Fibroblast of lung (primary cell): ENCODE measurements around the gene HABP2. TPM values are rescaled to one million over a fixed set of nuclear protein-coding genes. Genes with fewer than 3 reads are reported as not detected.

ENCODE experiments used
- DNase-seq, 2 donors: peaks; one replicate each; pipeline versions ENCODE4 v3.0.0 to v3.0.0-alpha.2; 2010; ENCODE audit warnings: low read depth in 2 of 2
- H2AFZ ChIP-seq: 2 replicates; pipeline ENCODE4 v1.5.1; 2012; ENCODE audit warnings: low read length, control low read depth, inconsistent platforms
- H3K27ac ChIP-seq: 2 replicates; pipeline ENCODE4 v1.5.1; 2011; ENCODE audit warnings: low read length, control low read depth; ENCODE audit not compliant: insufficient read depth
- H3K27me3 ChIP-seq: 2 replicates; pipeline ENCODE4 v1.5.1; 2011; ENCODE audit warnings: mild to moderate bottlenecking, low read length; ENCODE audit not compliant: control insufficient read depth, insufficient read depth
- H3K36me3 ChIP-seq: 2 replicates; pipeline ENCODE4 v1.5.1; 2011; ENCODE audit warnings: low read length; ENCODE audit not compliant: control insufficient read depth, insufficient read depth
- H3K4me1 ChIP-seq: 2 replicates; pipeline ENCODE4 v1.5.1; 2011; ENCODE audit warnings: low read length; ENCODE audit not compliant: control insufficient read depth, insufficient read depth; ENCODE audit errors: extremely low read depth
- H3K4me2 ChIP-seq: 2 replicates; pipeline ENCODE4 v1.5.1; 2011; ENCODE audit warnings: low read length, control low read depth; ENCODE audit not compliant: insufficient read depth; ENCODE audit errors: extremely low read depth
- H3K4me3 ChIP-seq, 4 experiments: fragments of 200-600 bp in 1 of 4; sonication (generic) in 1 of 4; replicated peaks in 1 of 4; 2 replicates each; pipeline ENCODE4 v1.5.1; 2011 to 2016; ENCODE audit warnings: low read length in 4 of 4, low read depth in 3 of 4, mild to moderate bottlenecking in 3 of 4, control low read depth in 2 of 4, inconsistent platforms in 1 of 4, mixed read lengths in 1 of 4; ENCODE audit not compliant: insufficient read depth in 1 of 4; ENCODE audit errors: control extremely low read depth in 1 of 4
- H3K79me2 ChIP-seq: 2 replicates; pipeline ENCODE4 v1.5.1; 2012; ENCODE audit warnings: mild to moderate bottlenecking, low read length, inconsistent platforms; ENCODE audit not compliant: control insufficient read depth, insufficient read depth
- H3K9ac ChIP-seq: 2 replicates; pipeline ENCODE4 v1.5.1; 2011; ENCODE audit warnings: mild to moderate bottlenecking, low read length, control low read depth; ENCODE audit not compliant: insufficient read depth
- H3K9me3 ChIP-seq: 2 replicates; pipeline ENCODE4 v1.5.1; 2012; ENCODE audit warnings: low read depth, low read length; ENCODE audit not compliant: control insufficient read depth, insufficient read depth
- H4K20me1 ChIP-seq: 2 replicates; pipeline ENCODE4 v1.5.1; 2011; ENCODE audit warnings: low read length; ENCODE audit not compliant: control insufficient read depth, insufficient read depth; ENCODE audit errors: extremely low read depth
- CTCF ChIP-seq, 2 donors: IDR thresholded peaks in 1 of 2; conservative IDR thresholded peaks in 1 of 2; 1 replicate in 1 of 2; 2 replicates in 1 of 2; pipeline ENCODE4 v1.5.1; 2011 to 2012; ENCODE audit warnings: low read length in 2 of 2, control low read depth in 1 of 2, inconsistent platforms in 1 of 2, low read depth in 1 of 2, mild to moderate bottlenecking in 1 of 2
- EZH2 ChIP-seq: IDR thresholded peaks from 2 replicates; pipeline ENCODE4 v1.5.1; 2012; ENCODE audit warnings: low read length, control low read depth, mild to moderate bottlenecking; ENCODE audit errors: missing control alignments
- polyA plus RNA-seq, 2 donors: library from polyadenylated mRNA; depleted of rRNA in 1 of 2; stranded (reverse) in 1 of 2; unstranded in 1 of 2; fragments of >200 nt; gene quantifications; 2 replicates each; pipeline ENCODE4 v1.2.1, GENCODE V29; 2011 to 2012; ENCODE audit warnings: missing spikeins in 1 of 2
- total RNA-seq: library from RNA; depleted of rRNA; stranded (reverse); fragments of >200 nt; gene quantifications from 2 replicates; pipeline ENCODE4 v1.2.1, GENCODE V29; 2014

HABP2 gene
- total and polyA plus RNA-seq, 2 donors (not counting 1 experiment from before 2014, with no cell fraction given): not detected

GRCh38 chr10:113555245-113555644 is 2.4 kb downstream of the HABP2 start:
- Histone ChIP-seq H2AFZ (no peak overlapping the region), H3K9ac (no peak overlapping the region), H3K4me1 (no peaks in the 10 kb centered on the region), H3K27me3 (peaks cover 2% of the 10 kb centered on the region), H3K27ac (no peak overlapping the region), H3K4me3 (no peak overlapping the region), H3K4me2 (no peak overlapping the region), H3K36me3 (no peaks in the 10 kb centered on the region), H3K9me3 (no peaks in the 10 kb centered on the region), H4K20me1 (no peaks in the 10 kb centered on the region), H3K79me2 (no peaks in the 10 kb centered on the region)
- no peak for DNase-seq
- TF ChIP-seq EZH2 (no peak), CTCF (conservative IDR thresholded peaks at IDR 0.05 in 1 of 2, IDR thresholded peaks at IDR 0.05 in 1 of 2; ENCODE audit: low read depth in 1 of 2, low read length in 2 of 2) (no peak)

GRCh38 chr10:113555751-113556150 is 2.9 kb downstream of the HABP2 start:
- Histone ChIP-seq H3K36me3 (no peaks in the 10 kb centered on the region), H3K4me3 (no peak overlapping the region), H4K20me1 (no peaks in the 10 kb centered on the region), H3K27me3 (peaks cover 2% of the 10 kb centered on the region), H3K9me3 (no peaks in the 10 kb centered on the region), H3K79me2 (no peaks in the 10 kb centered on the region), H3K9ac (no peak overlapping the region), H2AFZ (no peak overlapping the region), H3K27ac (no peak overlapping the region), H3K4me2 (no peak overlapping the region), H3K4me1 (no peaks in the 10 kb centered on the region)
- no peak for DNase-seq
- TF ChIP-seq CTCF (conservative IDR thresholded peaks at IDR 0.05 in 1 of 2, IDR thresholded peaks at IDR 0.05 in 1 of 2; ENCODE audit: low read depth in 1 of 2, low read length in 2 of 2) (no peak), EZH2 (no peak)

- H3K27ac ChIP-seq: no peak overlapping the region
Measured at GRCh38 chr10:113557424-113557862, 4.6 kb downstream of the HABP2 start.

More at GRCh38 chr10:113557424-113557862, 4.6 kb downstream of the HABP2 start:
- no peak overlapping the region for H3K4me2 ChIP-seq
- no peak overlapping the region for H3K9ac ChIP-seq
- H3K36me3 ChIP-seq: no peaks in the 10 kb centered on the region
- no peak for TF ChIP-seq EZH2
- TF ChIP-seq CTCF (conservative IDR thresholded peaks at IDR 0.05 in 1 of 2, IDR thresholded peaks at IDR 0.05 in 1 of 2; ENCODE audit: low read depth in 1 of 2, low read length in 2 of 2): no peak
- no peaks in the 10 kb centered on the region for H3K9me3 ChIP-seq
- H2AFZ ChIP-seq: no peak overlapping the region
- no peak overlapping the region for H3K4me3 ChIP-seq
- H3K27me3 ChIP-seq: peaks cover 2% of the 10 kb centered on the region
- H3K79me2 ChIP-seq: no peaks in the 10 kb centered on the region
- DNase-seq: peak in 1 of 2 donors; percentile 8
- H4K20me1 ChIP-seq: no peaks in the 10 kb centered on the region
- H3K4me1 ChIP-seq: no peaks in the 10 kb centered on the region
